ENCODE measurements around the gene CYP20A1.
"Not testable (repeated sequence)": the region's sequence is repeated elsewhere in the genome, so short reads cannot be mapped to it uniquely, and the experiment has no call there.

CYP20A1 gene

DNA sequence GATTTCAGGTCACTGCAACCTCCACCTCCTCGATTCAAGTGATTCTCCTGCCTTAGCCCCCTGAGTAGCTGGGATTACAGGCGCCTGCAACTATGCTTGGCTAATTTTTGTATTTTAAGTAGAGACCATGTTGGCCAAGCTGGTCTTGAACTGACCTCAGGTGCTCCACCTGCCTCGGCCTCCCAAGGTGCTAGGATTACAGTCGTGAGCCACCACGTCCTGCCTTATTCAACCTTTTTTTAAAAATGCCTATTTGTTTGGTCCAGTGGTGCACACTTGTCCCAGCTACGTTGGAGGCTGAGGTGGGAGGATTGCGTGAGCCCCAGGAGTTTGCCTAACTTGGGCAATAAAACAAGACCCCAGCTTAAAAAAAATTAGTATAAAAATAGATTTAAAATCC is 43.3 kb downstream of the CYP20A1 start:
- no peak for DNase-seq (ENCODE audit: low read depth)

DNA sequence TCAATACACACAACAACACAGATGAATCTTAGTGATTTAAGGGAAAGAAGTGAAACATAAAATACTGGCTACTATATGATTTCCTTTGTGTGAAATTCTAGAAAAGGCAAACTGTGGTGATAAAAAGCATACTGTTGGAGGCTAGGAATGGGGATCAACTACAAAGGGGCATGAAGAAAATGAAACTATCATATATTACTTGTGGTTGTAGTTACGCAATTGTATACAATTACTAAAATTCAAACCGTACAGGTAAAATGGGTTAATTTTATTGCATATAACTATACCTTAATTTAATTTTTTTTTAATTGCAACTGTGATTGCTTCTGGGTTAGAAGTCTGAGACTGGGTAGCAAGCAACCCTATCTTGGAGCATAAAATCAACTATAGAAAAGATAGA is 47.7 kb downstream of the CYP20A1 start:
- no peak for DNase-seq (ENCODE audit: low read depth)

DNA sequence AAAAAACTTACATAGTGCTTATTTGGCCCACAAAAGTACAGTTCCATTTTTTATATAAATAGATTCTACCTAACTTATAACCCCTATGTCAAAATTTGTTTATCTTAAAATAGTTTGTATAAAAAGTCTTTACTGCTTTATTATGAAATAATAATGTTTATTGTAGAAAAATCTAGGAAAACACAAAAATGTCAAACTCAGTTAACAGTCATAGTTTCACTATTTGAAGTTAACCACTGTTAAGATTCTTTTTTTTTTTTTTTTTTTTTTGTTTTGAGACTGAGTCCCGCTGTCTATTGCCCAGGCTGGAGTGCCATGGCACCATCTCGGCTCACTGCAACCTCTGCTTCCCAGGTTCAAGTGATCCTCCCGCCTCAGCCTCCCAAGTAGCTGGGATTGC is 62.8 kb downstream of the CYP20A1 start:
- no peak for DNase-seq (ENCODE audit: low read depth)

DNA sequence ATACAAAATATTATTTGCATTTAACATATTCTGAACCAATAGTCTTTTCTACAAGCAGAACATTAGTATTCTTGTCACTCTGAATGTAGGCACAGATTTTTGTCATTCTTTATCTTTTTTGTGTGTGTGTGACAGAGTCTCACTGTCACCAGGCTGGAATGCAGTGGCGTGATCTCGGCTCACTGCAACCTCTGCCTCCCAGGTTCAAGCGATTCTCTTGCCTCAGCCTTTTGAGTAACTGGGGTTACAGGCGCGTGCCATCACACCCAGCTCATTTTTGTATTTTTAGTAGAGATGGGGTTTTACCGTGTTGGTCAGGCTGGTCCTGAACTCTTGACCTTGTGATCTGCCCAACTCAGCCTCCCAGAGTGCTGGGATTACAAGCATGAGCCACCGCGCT is 63.8 kb downstream of the CYP20A1 start:
- not testable (repeated sequence) for DNase-seq (ENCODE audit: low read depth)

DNA sequence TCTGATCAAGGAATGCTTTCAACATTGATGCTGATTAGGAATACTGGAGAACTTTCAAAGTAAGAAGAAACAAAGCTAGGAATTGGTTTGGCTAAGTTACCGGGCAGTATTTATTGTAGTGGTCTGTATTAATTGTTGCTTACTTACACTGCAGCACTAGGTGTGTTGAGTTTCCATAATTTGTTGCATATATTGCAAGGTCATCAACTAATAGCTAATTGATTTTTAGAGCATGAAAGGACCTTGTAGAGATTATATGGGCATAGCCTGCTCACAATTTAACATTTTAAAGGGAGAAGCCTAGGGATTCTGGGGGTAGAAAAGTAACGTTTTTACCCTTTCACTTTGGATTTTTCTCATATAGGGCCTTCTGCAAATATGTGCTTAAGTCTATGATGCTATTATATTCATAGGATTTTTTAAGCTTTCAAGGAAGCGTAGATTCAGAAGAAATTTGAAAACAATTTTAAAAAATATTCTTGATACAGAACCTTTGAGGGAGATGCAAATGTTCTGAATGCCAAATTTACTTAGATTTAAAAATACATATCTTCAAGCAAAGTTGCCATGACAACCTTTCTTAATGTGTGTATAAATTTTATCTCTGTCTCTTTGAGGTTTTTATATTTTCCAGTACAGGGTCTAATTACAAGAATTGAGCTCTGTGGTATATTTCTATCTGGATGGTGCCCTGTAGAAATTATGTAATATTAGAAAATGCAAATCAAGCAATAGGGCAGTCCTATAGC is 72.0 kb downstream of the CYP20A1 start:
- DNase-seq (ENCODE audit: low read depth): no peak

DNA sequence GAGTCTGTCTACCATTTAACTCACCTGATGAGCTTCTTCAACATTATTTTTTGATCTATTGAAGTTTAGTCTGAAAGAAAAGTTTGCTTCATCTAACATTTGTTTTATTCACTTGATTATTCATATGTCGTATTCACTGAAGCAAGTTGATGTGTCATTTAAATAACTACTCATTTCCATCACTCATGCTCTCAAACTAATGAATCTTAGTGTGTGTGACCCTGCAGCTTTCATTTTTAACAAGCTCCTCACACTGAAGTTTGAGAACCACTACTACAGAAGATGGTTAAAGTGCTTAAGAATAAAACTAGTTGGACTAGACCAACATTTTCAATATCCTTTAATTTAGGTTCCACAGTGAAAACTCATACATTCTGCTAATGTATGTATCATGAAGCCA is 87.5 kb downstream of the CYP20A1 start:
- no peak for DNase-seq (ENCODE audit: low read depth)

DNA sequence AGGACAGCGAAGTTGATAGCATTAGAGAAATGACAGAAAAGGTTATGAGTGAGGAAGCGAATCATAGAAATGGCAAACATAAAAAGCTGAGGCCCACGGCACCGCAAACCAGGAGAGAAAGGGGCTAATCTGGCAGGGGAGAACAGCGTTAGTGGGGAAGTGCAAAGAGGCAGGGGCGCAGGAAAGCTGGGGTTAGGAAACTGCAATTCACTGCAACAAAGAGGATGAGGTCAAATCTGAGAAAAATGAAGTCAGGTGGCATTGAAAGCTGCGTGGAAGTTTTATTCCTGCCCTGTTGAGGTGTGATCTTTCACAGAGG is 88.7 kb downstream of the CYP20A1 start:
- no peak for DNase-seq (ENCODE audit: low read depth)

DNA sequence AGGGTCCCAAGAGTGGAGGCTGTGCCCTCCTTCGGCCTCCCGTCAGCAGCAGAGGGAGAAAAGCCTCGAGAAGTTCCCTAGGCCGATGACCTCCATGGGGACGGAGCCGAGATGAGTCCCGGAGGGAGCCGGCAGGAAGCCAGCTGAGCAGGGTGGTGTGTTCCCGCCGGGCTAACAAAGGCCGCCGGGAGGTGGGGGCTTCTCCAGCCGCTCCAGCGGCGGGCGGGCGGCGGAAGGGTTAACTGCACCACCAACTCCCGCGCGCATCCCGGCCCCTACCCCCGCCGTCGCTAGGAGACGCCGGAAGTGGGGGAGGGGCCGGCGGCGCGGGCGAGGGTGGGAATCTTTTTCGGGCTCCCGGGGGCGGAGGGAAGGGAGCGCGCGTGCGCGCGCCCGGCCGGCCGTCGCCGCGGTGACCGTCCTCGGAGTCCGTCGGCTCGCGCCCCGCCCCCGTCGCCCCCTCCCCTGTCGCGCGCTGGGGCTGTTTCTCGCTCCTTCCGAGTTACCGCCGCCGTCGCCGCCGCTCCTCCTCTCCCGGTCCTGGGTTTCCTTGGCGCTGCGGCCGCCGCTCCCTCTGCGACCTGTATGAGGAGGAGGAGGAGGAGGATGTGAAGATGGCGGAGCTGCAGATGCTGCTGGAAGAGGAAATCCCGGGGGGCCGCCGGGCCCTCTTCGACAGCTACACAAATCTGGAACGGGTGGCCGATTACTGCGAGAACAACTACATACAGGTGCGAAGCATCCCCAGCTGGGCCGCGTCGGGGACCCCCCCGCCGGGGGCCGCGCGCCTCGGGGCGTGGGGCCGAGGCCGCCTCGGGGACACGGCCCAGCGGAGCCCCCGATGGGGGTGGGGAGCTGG is 89.3 kb downstream of the CYP20A1 start, which contains the start of gene ABI2:
Gene ABI2 (plus strand): TSS at position 494 of the 859 bp plus-strand sequence. CDS start 121 bp downstream, at position 615.
- peak; percentile 50 for DNase-seq (ENCODE audit: low read depth)

DNA sequence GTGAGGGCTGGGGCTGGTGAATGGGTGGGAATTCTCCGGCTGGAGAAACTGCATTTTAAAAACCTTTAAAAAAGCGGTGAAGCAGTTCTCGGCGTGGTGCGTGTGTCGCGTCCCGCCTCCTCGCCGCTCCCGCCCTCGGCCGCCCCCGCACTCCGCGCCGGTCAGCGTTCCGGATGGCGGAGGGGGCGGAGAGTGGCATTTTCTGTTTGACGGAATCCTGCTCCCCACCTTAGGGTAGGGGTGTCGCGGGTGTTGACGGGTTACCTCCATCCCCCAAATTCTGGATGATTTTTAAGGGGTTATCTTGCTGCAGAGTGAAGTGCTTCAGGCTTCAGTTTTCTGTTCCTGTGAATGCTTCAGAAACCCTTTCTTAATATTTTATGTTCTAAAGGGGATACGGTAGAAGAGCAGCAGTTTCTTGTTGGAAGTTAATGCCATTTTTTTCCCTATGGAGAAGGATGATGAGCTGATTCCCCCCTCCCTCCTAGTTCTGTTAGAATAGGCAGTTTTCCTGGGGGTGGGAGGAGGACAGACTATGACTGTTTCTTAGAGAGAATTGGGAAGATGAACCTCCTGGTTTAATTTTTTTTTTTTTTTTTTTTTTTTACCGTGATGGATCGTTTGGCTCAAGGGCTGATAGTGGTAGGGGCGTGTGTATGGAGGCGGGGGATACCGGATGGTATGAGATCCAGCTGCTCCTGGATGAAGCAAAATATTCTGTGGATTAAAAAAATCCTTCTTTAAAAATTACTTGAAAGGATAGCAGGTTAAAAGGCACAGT is 90.1 kb downstream of the CYP20A1 start:
- DNase-seq (ENCODE audit: low read depth): peak; percentile 22

DNA sequence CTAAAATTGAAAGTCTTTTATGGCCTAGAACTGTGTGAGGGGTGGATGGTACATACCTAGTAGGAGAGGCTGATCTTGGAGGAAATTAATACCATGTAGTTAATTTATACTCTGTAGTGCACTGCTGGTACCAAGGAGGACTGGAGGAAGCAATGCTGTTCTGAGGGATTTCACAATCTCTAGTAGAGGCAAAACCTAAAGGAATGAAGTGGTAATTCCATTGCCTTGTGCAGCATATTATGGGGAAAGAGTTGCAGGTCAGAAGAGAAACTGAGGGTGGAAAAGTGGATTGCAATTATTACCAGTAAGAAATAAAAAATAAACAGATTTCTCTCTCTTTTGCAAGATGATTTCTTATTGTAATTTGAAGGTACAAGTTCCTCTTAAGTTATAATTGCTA is 91.6 kb downstream of the CYP20A1 start:
- DNase-seq (ENCODE audit: low read depth): no peak

DNA sequence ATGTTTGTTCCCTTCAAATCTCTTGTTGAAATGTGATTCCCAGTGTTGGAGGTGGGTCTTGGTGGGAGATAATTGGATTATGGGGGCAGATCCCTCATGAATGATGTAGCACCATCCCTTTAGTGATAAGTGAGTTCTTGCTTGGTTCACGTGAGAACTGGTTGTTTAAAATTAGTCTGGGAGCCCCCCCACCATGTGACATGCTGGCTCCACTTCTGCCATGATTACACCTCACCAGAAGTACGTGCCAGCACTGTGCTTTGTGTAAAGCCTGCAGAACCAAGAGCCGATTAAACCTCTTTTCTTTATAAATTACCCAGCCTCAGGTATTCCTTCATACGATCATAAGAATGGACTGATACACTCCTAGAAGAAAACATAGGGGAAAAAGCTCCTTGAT is 99.5 kb downstream of the CYP20A1 start:
- no peak for DNase-seq (ENCODE audit: low read depth)

DNA sequence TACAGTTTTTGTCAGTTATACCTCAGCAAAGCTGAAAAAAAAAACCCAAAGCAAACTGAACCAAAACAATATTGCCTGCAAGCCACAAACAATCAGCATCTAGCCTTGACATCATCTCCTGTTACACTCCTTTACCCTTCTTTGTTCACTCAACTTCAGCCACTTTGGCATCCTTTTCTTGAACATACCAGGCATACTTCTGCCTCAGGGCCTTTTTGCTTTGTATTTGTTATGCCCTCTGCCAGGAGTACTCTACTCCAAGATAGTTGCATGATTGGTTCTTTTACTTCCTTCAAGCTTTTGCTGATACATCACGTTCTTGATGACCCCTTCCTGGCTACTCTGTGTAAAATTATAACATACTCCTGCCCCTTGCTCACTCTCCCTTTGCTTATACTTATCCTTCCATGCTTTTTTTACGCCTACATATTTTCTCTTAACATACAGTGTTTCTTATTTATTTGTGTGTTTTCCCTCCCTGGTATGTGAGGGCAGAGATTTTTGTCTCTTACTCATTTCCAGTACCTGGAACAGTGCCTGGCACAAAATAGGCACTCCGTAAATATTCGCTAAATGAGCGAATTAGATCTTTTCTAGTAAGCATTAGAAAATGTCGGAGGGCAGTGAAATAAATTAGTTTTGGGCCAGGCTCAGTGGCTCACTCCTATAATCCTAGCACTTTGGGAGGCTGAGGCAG is 102.1 kb downstream of the CYP20A1 start:
- DNase-seq (ENCODE audit: low read depth): no peak

DNA sequence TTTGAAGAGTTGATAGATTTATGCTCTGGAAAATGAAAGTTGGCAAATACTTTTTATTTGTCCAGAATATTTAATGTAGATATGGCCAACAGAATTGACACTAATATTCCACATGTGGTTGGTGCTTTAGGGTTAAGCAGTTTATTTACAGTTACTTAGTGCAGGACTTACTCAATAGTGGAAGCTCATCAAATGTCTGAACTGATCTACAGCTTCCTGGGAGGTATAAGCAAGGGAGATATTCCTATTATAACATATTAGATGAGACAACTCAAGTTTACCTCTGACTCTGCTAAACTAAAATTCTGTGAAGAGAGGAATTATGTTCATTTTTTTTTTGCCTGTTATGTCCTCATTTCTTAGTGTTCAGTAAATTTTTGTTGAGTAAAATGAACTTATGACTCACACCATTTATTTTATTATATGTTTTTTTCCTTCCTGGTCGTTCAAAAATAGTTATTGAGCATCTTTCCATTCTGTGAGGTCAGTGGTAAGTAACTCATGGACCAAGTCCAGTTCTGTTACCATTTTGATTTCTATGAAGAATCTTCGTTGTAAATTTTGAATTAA is 103.0 kb downstream of the CYP20A1 start:
- DNase-seq (ENCODE audit: low read depth): no peak

DNA sequence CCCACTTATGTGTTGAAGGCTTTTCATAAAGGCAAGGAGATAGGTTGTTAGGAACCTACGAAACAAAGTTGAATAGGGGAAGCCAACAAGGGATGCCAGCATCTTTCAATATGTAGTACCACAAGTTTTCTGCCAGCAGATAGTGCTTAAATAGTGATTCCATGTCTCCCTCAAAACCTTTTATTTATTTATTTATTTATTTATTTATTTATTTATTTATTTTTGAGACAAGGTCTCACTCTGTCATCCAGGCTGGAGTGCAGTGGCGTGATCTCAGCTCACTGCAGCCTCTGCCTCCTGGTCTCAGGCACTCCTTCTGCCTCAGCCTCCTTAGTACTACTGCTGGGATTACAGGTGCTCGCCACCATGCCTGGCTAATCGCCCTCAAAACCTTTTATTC is 103.6 kb downstream of the CYP20A1 start:
- not testable (repeated sequence) for DNase-seq (ENCODE audit: low read depth)

DNA sequence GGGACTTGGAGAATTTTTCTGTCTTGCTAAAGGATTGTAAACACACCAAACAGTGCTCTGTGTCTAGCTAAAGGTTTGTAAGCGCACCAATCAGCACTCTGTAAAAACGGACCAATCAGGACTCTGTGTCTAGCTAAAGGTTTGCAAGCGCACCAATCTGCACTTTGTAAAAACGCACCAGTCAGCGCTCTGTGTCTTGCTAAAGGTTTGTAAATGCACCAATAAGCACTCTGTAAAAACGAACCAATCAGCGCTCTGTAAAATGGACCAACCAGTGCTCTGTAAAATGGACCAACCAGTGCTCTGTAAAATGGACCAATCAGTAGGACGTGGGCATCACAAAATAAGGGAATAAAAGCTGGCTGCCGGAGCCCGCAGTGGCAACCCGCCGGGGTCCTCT is 105.8 kb downstream of the CYP20A1 start:
- DNase-seq (ENCODE audit: low read depth): no peak

DNA sequence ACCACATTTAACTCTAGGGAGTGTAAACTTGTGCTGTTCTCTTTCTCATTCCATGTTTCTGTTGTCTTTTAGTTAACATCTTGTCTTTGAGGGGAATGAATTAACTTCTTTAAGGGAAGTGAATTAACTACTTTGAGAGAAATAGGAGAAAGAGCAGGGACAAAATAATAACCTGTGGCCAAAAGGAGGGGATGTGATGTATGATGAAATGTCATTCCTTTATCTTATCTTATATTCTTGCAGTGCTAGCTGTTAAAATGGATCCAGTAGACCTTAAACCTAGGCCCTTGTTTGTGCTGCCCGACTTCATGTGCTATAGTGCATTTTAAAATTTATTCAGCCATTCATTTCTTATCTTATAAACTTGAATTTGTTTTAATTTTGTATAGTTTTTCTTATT is 107.8 kb downstream of the CYP20A1 start:
- no peak for DNase-seq (ENCODE audit: low read depth)

DNA sequence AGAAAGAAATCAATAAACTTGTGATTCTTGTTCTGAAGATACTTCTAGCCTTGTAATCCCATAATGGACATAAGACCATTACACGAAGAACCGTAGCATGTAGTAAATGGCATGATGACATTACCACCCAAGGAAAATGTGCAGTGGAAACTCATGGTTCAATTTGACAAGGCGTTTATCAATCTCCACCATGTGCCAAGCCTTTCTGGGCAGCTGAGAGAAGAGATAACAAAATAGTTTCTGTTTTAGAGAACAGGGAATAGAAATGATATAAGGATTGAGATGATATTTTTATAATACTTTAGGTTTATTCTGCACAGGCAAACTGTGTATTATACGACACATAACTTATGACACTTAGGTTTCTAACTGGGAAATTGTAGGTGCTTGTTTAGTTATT is 108.6 kb downstream of the CYP20A1 start:
- no peak for DNase-seq (ENCODE audit: low read depth)

DNA sequence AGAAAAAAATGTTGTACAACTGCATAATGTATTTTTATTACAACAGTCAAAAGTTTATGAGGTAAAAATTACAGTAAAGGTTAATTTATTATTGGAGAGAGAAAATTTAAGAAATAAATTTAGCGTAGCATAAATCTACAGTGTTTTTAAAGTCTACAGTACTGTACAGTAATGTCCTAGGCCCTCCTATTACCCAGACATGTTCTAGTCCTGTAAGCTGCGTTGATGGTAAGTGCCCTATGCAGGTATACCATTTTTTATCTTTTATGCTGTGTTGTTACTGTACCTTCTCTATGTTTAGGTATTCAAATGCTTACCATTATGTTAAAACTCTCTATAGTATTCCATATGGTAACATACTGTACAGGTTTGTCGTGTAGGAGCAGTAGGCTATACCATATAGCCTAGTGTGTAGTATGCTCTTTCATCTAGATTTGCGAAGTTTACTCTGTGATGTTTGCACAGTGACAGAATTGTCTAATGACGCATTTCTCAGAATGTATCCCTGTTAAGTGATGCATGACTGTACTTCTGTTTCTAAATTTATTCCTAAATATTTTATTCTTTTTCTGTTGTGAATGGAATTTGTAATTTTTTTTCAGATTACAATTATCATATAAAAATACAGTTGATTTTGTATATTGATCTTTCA is 113.9 kb downstream of the CYP20A1 start:
- no peak for DNase-seq (ENCODE audit: low read depth)

DNA sequence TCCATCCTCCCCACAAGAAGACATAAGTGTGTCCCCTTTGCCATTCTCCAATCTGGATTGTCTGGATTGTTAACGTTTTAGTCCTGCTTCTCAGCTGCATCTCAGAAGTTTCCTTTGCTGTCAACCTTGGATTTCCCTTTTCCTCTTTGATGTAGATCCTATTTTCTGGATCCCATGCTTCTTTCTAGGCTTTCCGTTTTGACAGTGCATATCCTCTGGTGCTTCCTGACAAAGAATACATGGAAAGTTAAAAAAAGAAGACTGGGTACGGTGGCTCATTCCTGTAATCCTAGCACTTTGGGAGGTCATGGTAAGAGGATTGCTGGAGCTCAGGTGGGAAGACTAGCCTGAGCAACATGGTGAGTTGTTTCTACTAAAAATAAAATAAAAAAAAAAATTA is 116.1 kb downstream of the CYP20A1 start:
- DNase-seq (ENCODE audit: low read depth): no peak
